HEK293 (cell line): ENCODE measurements around the gene EPHA2.

Source experiments
- AEBP2 ChIP-seq: fragments of 450-650 bp; formaldehyde crosslinking; IDR thresholded peaks from 2 replicates; pipeline ENCODE4 v1.5.1; 2016; ENCODE audit warnings: missing biosample characterization, missing genetic modification characterization, borderline replicate concordance
- CTCF ChIP-seq: fragments of 450-650 bp; formaldehyde crosslinking; IDR thresholded peaks from 2 replicates; pipeline ENCODE4 v1.5.1; 2016; ENCODE audit warnings: missing biosample characterization, missing genetic modification characterization
- YY1 ChIP-seq: fragments of 450-650 bp; formaldehyde crosslinking; IDR thresholded peaks from 2 replicates; pipeline ENCODE4 v1.5.1; 2018; ENCODE audit warnings: missing biosample characterization, missing genetic modification characterization
- ZNF501 ChIP-seq: fragments of 450-650 bp; formaldehyde crosslinking; IDR thresholded peaks from 2 replicates; pipeline ENCODE4 v1.5.1; 2016; ENCODE audit warnings: missing biosample characterization, missing genetic modification characterization

- TF ChIP-seq CTCF (no peak), ZNF501 (tag by site-specific recombination) (no peak), YY1 (no peak), AEBP2 (tag by site-specific recombination) (no peak)
Measured at GRCh38 chr1:16165548-16165947, 9.7 kb upstream of the EPHA2 start.
